ENCODE measurements around the gene LNX1.

Gene LNX1

DNA sequence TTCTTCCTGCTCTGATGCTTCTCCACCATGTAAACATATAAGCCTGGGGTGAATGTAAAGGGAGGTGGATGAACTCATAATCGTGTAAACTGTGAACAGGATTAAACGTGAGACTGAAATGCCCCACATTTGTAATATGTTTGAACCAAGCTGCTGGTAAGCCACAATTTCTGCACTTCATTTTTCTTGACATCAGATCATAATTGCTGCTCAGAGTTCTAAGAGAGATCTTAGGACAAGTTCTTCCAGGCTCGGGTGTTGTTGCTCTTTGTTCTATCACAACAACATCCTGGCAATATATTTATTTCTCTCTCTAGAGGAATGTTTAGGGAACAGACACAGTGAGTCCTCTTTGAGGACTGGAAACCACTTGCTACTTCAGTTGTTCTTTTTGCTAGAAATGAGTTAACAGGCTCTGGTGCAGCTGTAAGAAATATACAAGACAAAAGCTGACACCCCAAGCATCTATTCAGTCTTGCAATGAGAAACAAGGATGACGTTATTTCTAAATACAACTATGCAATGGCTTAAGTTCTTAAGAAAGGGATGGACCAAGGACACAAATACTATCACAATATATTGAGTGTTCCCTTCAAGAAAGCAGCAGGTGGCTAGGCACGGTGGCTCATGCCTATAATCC is 59.6 kb downstream of the LNX1 start:
- DNase-seq: no peak

DNA sequence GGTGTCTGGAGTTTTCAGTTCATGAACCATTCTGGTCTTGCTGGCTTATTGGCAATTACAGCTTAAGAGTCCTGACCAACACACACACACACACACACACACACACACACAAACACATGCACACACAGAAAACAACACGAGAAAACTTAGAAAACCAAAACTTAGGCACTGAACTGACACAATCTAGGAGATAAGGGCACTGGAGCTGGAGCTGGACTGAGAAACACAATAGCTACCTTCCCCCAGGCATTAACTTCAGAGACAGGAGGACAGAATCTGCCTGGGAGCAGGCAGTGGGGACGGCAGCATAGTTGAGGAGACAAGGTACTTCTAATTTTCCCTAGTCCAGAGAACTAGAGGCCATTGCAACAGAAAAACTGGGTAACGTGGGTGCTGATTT is 62.3 kb downstream of the LNX1 start:
- no peak for DNase-seq

DNA sequence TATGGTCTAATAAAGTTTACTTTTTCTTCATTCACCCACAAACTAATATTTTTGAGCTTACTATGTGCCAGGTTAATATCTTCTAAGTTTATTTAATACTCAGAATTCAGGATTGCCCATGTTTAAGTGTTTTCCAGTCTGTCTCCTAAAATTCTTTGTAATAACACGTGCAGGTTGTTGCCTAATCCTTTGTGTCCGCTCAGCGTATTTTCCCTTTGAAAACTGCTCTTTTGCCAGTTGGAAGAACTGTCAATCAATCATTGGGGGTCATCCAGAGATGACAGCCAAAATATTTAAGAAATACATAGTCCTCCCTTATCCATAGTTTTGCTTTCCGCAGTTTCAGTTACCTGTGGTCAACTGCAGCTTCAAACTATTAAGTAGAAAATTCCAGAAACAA is 63.4 kb downstream of the LNX1 start:
- DNase-seq: no peak

DNA sequence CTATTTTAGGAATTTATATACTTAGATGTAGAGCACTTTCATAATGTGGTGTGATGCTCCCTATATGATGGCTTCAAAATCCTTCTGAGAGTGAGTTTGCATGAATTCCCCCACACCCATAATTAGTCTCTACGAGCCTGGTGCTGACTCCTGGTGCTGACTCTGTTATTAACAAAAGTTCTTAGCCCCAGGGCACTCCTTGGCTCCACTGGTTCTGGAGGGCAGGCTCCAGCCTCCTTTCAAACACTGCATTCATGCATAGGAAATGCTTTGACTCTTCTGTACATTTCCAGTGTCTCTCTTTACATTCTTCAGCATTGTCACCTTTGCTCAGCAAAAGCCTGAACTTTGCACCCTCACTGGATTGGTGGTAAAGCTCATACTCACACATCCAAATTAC is 64.0 kb downstream of the LNX1 start:
- DNase-seq: no peak

DNA sequence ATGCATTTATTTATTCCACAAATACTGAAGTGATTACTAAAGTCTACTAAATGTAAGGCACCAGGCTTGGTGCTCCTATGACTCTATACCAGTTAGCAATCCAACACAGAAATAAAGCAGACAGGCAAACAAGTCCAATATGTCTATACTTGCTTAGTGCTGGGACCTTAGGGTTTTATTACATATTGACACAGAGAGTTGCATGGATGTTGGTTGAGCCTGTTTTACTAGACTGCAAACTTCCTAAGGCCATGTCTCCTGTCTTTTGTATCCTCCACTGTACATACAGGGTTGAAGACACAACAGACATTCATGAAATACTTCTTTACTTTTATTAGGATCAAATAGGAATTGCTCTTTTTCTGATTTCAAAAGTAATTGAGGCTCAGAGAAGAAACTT is 69.0 kb downstream of the LNX1 start:
- no peak for DNase-seq

DNA sequence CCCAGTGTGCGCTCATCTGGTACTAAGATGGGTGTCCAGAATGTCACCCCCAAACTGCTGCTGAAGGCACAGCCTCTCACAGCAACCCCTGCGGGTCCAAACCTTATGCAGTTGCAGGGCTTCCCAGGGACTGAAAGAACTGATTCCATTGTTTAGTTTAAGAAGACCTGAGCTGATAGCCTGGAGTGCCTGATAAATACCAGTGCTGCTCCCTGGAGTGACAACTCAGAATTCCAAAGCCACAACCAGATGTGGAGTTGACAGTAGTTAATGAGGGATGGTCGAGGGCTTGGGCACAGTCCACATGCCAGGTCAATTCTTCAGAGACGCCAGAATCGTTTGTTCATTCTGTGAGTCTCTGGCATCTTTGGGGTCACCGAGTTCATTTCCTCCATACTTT is 71.2 kb downstream of the LNX1 start:
- DNase-seq: no peak

DNA sequence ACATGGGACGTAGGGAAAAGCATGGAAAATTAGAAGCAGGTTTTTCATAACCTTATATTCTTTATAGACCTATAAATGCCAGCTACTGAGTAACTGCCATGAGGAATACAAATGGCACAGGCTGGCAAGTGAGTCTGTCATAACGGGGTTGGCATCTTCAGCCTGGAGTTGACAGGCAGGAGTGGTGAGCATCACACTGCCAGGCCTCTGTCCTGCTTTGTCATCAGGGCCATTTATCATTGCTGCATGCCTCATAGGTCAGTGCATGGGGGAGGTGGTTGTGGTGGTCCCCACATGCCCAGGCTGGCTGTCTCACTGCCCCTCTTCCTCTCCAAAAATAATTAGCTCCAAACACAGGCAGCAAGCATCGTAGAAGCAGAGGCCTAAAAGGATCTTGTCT is 72.5 kb downstream of the LNX1 start:
- no peak for DNase-seq

DNA sequence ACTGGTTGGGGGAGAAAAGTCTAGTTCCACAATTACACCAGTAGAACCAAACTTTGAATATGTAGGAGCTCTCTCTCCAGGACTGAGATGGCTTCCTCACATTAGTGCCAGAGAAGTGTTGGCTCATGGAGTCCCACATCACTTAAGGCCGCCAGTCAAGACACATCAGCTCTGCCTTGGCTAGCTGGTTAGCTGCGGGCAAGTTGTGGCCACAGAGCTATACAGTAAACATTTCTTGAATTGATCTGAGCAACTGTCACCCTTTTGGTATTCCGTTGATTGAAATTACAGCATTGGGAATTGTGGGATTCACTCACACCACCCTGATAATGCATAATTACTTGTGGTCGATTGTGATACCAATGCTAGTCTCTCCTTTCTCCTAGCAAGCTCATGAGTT is 76.2 kb downstream of the LNX1 start:
- DNase-seq: no peak

DNA sequence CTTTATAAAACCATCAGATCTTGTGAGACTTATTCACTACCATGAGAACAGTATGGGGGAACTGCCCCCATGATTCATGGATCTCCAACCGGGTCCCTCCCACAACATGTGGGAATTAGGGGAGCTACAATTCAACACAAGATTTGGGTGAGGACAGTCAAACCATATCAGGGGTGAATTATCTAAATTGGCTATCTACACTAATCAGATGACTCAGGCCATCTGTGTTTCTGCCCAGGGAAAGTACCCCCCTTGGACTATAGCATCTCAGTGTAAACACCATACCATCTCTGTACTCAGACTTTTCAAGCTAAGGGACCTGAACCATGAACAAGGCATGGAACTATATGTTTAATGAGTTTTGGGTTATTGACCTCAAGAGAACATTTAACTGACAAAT is 76.8 kb downstream of the LNX1 start:
- DNase-seq: no peak

DNA sequence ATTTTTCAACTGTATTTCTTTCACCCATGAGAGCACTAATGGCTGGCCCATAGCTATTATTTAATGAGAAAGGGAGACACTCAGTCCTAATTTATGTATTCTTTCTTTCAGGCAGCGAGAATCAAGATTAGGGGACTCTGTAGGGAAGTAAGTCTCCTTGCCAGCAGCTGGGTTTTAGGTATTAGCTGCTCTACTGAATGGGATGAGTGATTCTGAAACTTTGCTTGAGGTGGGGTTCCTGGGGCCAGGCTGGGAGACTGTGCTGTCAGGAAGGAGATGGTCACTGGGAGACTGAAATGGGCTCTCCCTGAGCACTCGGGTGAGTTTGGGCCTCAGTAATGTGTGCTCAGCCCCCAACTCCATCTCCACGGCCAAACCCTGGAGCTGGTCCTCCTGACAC is 78.7 kb downstream of the LNX1 start:
- no peak for DNase-seq

DNA sequence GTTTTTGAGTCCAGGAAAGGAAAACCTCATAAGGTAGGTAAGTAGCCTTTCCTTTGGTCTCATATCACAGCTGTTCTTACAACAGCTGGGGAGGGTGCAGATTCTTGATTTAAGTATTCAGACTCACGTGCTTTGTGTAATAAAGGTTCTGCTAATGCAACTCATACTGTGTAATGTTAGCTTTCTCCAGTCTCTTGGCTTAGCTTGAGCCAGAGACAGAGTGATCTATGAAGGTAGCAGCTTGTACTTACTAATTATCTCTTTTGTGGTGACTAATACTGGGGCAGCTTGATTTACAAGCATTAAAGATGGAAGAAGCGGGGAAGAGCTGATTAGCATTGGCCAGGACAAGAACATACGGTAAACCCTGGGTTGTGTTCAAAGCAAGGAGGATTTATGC is 80.3 kb downstream of the LNX1 start:
- DNase-seq: no peak

DNA sequence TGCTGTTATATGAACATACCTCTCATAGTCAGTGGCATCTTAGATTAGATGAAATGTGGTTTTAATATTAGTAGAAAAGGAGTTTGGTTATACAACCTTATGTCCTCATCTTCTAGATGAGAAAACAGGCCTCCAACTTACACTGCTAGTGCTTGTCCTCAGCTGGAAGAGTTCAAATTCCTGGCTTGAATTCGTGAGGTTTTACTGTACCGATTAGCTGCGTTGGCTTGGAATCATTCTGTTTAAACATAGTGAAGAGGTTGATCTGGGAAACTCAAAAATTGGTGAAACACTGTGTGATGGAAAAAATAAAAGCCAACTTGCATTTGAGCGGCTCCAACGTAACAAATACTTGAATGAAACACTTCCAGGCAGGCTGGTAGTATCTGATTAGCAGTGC is 81.0 kb downstream of the LNX1 start:
- DNase-seq: no peak

DNA sequence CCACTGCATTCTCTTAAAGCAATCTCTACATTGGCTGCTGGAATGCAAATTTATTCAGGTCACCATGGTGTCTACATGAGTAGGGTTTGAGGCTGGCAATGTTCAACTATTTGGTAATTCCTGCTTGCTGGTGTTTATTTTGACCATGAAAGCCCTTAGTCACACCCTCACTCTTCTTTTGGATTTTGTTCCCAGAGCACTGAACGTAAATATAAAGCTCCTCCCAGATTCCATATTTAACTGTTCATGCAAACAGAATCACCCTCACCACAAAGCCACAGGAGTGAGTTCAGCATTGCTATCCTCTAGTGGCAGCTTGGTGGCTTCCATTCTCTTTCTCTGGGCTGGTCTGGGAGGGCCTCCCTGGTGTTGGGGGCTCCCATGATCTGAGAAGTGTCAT is 82.8 kb downstream of the LNX1 start:
- DNase-seq: no peak

DNA sequence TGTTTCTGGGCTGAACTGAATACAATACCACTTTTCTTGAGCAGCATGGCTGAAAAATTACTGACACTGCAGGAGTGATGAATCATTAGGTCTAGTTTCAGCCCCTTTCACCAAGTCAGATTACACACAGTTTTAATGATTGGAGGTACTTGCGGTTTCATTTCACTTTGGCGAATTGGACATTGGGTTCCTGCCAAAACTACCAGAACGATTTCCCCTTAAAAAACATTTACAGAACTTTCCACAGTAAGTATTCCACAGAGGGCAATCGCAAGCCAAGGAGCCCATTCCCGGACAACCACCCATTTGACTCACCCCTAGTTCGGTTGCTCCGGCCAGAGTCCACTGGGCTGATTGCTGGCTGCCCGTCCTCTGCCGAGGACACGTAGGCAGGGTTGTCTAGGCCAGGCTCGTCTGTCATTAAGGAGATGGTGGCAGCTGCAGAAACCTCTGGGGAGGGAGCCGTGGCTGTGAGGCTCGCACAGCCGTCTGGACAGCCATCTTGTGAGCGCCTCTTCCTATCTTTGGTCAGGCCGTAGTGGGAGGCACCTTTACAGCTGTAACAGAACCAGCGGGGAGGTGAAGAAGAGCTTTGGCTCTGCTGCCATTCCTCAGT is 83.5 kb downstream of the LNX1 start:
- no peak for DNase-seq

DNA sequence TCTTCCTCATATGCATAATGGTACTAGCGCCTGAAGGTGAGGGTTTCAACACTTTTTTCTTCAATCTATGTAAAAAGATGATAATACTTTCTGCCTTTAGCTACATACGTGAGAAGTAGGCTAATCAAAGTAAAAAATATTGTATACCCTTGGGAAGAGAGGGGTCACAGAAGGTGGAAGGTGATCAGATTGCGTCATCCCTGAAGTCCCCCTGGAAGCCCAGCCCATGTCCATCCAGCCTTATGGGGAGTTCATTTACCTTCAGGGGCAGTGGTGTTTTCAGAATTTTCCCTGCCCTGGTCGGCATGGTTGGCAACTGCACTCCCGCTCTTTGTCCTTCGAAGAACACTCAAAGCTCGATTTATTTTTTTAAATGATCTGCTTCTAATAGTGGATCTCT is 84.2 kb downstream of the LNX1 start:
- no peak for DNase-seq

DNA sequence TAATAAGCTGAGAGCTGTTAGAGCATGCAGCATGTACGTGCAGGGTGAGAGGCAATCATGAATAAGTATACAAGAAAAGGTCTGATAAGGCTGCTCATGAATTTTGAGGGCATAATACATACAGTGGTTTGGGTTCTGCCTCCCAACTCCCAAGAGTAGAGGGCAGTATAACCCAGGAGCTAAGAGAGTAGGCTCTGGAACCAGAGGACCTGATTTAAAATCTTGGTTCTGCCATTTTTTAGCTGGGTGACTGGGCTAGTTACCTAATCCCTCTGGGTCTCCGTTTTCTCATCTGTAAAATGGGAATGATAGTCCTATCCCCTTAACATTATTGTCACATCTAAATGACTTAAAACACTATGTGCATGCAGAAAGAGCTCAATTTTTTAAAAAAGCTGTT is 85.3 kb downstream of the LNX1 start:
- DNase-seq: no peak

DNA sequence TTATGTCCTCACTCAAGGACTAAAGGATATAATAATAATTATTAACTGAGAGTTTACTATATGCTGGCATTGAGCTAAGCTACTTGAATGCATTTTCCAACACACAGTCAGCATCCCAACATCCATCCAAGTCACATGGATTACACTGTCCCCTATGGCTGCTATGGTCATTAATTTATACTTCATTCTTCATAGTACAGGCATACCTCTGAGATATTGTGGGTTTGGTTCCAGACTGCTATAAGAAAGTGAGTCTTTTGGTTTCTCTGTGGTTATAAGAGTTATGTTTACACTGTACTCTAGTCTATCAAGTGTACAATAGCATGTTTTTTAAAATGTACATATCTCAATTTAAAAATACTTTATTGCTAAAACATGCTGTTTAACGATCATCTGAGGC is 89.2 kb downstream of the LNX1 start:
- DNase-seq: no peak

DNA sequence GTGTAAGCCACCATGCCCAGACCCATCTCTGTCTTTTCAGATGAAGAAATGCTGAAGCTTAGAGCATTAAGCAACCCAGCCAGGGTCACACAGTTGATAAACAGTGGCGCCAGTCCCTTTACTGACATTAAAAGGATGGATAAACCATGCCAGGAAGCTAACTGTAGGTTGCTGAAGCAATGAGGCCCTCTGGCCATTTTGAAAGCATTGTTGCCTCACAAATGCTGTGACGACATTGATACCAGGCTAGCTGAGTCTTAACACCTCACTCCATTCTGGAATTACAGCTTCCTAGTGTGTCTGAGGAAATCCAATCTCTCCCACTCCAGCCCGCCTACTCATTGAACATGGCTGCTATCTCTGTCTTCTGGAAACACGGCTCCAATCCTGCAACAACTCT is 89.7 kb downstream of the LNX1 start:
- no peak for DNase-seq

DNA sequence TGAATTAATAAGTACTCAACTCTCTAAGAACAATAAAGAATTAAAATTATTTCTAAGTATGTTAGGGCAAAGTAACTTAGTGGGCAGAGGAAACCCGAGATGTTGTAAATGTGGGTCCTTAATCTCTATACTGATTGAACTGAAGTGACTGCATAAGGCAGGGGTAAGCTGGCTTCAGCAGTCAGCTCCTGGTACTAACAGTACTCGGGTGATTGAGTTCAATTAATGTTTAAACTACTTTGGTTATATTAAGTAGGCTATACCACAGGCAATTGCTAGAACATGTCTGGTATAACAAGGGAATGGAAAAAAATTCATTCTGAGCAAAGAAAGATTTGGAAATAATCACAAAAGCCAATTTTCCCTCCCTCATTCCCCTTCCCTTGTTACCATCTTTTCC is 90.7 kb downstream of the LNX1 start:
- DNase-seq: no peak

DNA sequence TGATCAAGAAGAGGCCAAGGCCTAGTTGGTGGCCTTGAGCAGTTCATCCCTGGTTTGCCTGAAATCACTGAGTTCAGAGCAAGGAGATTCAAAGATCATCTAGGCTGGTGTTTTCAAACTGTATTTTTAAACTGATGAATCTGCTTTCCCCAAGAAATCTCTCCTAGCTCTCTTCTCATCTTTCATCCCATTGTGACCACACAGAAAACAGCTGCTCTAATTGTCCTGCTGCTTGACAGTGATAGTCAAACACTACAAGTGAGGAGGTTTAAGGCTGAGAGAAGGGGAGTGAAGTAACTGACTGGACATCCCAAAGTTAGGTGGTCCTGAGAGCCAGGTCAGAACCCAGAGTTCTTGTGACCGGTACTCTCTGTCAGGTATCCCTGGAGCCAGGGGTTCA is 91.5 kb downstream of the LNX1 start:
- no peak for DNase-seq

DNA sequence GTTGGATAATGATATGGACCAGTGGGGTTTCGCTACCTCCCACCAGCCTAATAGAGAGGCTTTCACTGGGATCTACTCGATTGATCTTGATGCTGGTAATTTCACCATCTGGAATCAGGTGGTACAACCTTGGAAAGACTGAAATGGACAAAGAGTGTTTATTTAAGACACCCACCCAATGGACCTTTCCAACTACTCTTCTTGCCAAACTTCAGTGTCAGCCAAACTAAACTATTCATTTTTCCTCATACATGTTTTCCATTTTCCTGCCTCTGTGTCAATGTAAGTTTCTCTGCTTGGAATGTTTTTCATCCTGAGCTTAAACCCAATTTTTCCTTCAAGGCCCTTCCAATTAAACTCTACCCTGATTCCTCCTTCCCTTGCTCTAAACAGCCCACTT is 92.6 kb downstream of the LNX1 start:
- DNase-seq: no peak

DNA sequence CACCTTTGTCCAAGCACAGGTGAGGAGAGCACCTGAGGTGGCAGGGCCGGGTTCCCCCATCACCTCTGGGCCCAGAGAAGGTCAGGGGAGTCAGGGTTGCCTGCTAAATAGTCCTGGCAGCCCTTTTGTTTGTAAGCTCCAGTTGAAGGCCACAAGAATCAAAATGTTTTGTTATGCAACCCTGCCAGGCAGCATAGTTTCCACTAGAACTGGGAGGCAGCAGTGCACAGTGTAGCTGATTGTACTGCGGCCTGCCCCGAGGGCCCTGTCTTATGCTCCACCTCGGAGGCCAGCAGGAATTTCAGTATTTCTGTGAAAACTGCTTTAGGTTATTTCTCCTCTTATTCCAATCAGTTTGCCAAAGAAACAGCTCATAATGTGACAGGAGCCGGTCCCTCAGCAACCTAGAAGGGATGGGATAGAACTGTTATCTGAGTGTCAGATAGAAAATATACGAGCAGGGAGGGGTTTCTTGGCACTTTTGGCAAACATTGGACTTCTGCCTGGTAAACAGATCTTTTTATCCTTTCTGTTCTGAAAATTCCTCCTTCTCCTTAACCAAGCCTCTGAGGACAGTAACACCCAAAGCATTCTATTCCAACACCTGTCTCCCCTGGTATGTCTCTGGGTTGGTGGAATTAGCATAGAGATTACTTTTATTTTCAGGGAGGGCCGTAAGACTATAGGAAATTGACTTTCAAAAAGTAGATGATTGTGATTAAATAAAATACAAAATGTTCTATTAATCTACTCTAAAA is 93.6 kb downstream of the LNX1 start:
- peak; percentile 38 for DNase-seq

DNA sequence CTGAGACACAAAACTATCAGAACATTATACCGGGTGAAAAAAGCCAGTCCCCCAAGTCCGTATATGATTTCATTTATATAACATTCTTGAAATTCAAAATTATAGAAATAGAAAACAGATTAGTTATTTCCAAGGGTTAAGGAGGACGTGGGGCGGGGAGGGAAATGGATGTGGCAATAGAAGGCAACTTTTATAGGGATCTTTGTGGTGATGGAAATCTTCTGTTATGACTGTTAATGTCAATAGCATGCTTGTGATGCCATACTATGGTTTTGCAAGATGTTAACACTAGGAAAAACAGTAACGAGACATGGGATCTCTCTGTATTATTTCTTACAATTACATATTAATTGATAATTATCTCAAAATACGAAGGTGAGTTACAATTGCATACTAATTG is 96.4 kb downstream of the LNX1 start:
- no peak for DNase-seq

DNA sequence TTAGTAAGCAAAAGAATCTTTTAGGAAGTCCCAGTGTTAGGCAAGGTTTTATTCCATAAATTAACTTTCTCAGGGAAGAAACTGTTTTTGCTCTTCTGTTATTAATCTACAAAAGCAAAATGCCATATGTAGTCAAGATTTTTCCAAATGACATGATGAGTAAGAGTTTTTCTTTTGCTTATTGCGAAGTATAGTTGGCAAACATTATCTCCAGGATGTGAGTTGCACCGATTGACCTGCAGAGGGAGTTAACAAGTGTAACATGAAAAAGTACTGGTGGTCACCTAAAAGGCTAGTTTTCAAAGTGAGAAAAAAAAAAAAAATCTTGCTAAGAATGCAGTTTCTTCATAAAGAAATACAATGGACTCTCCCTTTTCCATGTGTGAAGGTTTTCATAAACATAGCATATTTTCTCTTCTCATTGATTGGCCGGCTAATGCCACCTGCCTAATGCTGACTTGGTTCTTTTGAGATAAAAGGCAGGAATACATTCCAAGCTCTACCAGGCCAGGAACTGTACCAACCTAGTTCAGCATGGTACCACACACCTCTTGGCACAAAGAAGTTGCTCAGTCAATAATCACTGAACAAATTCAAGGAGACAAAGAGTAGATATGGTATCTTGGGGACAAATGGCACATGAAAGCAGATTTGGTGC is 100.2 kb downstream of the LNX1 start:
- peak; percentile 68 for DNase-seq

All from amniotic stem cell (primary cell).